ENCODE measurements around the gene UGT1A1. TPM values are rescaled to one million over a fixed set of nuclear protein-coding genes. Genes with fewer than 3 reads are reported as not detected.

Gene UGT1A1
- total RNA-seq, 1 donor from 2014 or later = not detected

DNA sequence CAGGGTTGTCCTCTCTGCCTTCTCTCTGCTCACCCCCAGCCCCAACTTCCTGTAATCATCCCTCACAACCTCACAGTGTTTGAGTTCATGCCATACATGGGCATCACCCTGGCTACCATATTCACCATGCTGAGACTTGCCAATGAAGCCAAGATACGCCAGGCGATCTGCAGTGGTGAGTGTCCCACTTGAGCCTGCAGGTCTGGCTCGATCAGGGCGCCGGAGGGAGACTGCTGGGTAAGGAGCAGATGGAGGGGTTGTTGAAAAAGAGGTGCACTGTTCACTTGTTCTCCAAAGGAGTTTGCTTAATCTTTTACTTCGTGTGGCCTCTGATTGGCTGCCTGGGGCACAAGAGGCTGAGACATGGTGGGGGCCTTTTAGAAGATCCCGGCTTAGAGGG is 32.6 kb downstream of the UGT1A1 start:
- H3K27ac ChIP-seq (replicated peaks) = no peak overlapping the region
- no peaks in the 10 kb centered on the region for H3K36me3 ChIP-seq
- no peak overlapping the region for H3K4me3 ChIP-seq
- peaks cover 13% of the 10 kb centered on the region for H3K27me3 ChIP-seq (ENCODE audit: low read depth)
- no peaks in the 10 kb centered on the region for H3K9me3 ChIP-seq (replicated peaks)
- intact Hi-C loops (cut with micrococcal nuclease) = no loop called here
- TF ChIP-seq, protein P1, sequence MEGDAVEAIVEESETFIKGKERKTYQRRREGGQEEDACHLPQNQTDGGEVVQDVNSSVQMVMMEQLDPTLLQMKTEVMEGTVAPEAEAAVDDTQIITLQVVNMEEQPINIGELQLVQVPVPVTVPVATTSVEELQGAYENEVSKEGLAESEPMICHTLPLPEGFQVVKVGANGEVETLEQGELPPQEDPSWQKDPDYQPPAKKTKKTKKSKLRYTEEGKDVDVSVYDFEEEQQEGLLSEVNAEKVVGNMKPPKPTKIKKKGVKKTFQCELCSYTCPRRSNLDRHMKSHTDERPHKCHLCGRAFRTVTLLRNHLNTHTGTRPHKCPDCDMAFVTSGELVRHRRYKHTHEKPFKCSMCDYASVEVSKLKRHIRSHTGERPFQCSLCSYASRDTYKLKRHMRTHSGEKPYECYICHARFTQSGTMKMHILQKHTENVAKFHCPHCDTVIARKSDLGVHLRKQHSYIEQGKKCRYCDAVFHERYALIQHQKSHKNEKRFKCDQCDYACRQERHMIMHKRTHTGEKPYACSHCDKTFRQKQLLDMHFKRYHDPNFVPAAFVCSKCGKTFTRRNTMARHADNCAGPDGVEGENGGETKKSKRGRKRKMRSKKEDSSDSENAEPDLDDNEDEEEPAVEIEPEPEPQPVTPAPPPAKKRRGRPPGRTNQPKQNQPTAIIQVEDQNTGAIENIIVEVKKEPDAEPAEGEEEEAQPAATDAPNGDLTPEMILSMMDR (IDR thresholded peaks at IDR 0.05; ENCODE audit: borderline replicate concordance) = no peak
- no peaks in the 10 kb centered on the region for H3K4me1 ChIP-seq
- no peak for DNase-seq

DNA sequence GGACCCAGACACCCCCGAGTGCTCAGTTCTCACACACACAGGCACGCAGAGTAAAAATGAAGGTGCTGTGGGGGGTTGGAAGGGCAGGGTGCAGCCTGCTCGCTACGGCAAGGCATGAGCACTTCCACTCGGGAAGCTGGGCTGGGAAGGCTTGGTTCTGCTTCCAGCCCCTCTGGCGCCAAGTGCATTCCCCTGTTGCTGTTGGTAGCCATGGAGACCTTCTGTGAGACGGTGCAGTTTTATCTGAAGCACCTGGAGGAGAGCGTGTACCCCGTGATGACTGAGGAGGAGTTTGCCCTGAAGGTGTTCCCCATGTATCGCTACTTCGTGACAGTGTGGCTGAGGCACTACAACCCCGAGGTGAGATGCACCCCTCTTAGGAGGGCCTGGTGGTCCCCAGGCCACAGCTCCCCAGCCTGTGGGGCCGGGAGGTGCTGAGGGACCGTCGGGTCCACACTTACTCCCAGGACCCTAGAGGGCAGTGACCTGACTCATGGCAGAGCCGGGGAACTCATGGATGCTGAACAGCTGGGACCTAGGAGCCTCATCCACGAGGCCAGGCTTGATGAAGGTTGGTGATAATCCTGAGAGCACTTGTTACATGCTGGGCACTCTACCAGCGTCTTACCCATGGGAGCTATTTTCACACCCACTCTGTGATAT is 33.5 kb downstream of the UGT1A1 start:
- Histone ChIP-seq H3K9me3 (replicated peaks) (no peaks in the 10 kb centered on the region), H3K4me1 (no peaks in the 10 kb centered on the region), H3K4me3 (no peak overlapping the region), H3K27ac (replicated peaks) (no peak overlapping the region), H3K36me3 (no peaks in the 10 kb centered on the region), H3K27me3 (ENCODE audit: low read depth) (peaks cover 13% of the 10 kb centered on the region)
- TF ChIP-seq, protein P1 (IDR thresholded peaks at IDR 0.05; ENCODE audit: borderline replicate concordance) = no peak
- DNase-seq = no peak
- intact Hi-C loops (cut with micrococcal nuclease) = no loop called here

DNA sequence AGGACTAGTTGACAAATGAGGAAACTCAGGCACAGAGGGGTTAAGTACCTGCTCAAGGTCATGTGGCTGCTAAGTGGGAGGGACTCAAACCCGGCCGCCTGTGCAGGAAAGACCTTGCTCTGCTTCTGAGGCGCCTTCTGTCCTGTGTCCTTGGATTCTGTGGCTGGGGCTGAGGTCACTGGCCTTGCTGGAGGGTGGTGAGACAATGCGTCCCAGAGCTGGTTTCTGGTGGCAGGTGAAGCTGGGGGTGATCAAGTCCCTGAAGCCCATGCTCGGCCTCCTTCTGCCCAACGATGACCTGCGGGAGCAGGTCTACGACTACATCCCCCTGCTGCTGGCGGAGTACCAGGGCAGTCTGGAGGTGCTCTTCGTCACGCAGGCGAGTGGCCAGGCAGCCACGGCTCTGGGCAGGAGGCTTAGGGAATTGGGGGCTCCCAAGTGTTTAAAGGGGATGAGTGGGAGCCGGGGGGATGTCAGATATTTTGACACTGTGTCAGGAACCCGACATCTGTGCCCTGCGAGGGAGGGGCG is 34.1 kb downstream of the UGT1A1 start:
- TF ChIP-seq, protein P1 (IDR thresholded peaks at IDR 0.05; ENCODE audit: borderline replicate concordance) = no peak
- H3K27me3 ChIP-seq (ENCODE audit: low read depth) = peaks cover 15% of the 10 kb centered on the region
- intact Hi-C loops (cut with micrococcal nuclease) = no loop called here
- H3K27ac ChIP-seq (replicated peaks) = no peak overlapping the region
- no peaks in the 10 kb centered on the region for H3K4me1 ChIP-seq
- no peak overlapping the region for H3K4me3 ChIP-seq
- no peaks in the 10 kb centered on the region for H3K36me3 ChIP-seq
- H3K9me3 ChIP-seq (replicated peaks) = no peaks in the 10 kb centered on the region
- no peak for DNase-seq

DNA sequence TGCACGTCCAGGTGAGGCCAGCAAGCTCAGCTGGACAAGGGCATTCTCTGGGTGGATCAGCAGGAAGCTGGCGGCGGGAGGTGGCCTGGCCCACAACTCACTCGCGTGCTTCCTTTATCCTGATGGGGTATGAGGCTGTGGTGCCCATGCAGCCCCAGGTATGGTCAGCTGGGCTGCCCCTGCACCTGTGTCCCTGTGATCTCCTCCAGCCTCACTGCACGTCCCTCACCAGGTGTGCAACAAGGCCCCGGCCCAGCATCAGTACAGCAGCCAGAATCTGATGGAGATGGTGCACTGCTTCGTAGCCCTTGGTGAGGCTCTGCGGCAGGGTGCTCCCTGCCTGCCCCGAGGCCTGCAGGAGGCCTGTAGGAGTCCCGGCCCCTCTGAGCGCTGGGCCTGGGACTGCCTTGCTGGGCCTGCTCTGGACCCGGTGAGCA is 35.7 kb downstream of the UGT1A1 start:
- no peak for DNase-seq
- Histone ChIP-seq H3K4me1 (no peaks in the 10 kb centered on the region), H3K4me3 (no peak overlapping the region), H3K27ac (replicated peaks) (no peak overlapping the region), H3K36me3 (no peaks in the 10 kb centered on the region), H3K27me3 (ENCODE audit: low read depth) (peaks cover 25% of the 10 kb centered on the region), H3K9me3 (replicated peaks) (no peaks in the 10 kb centered on the region)
- intact Hi-C loops (cut with micrococcal nuclease) = no loop called here
- TF ChIP-seq, protein P1 (IDR thresholded peaks at IDR 0.05; ENCODE audit: borderline replicate concordance) = no peak

DNA sequence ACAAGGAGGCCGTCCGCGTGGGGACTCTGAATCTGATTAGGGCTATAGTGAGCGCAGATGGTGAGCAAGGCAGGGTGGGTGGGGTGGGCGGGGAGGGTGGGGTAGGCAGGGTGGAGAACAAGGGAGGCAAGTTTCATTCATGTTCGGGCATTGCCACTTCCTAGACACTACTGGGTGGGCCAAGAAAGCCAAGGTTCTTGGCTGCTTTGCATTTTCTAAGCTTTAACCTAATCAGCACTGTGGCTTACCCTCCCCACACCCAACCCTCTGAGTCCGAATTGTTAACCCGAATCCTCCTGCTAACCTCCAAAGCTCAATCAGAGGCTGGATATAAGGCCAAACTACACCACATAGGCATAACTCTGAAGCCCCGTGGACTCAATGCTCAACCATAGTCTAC is 36.2 kb downstream of the UGT1A1 start:
- no peak overlapping the region for H3K27ac ChIP-seq (replicated peaks)
- H3K9me3 ChIP-seq (replicated peaks) = no peaks in the 10 kb centered on the region
- intact Hi-C loops (cut with micrococcal nuclease) = no loop called here
- TF ChIP-seq, protein P1 (IDR thresholded peaks at IDR 0.05; ENCODE audit: borderline replicate concordance) = no peak
- H3K27me3 ChIP-seq (ENCODE audit: low read depth) = peaks cover 25% of the 10 kb centered on the region
- no peak for DNase-seq
- no peaks in the 10 kb centered on the region for H3K36me3 ChIP-seq
- H3K4me1 ChIP-seq = no peaks in the 10 kb centered on the region
- H3K4me3 ChIP-seq = no peak overlapping the region

Data from left ventricle myocardium inferior (tissue), 1 donor.